GM21576 (cell line): ENCODE measurements around the gene FARP1.

ENCODE experiments used
- ATAC-seq: cut with Tn5 transposase; IDR thresholded peaks from one replicate; pipeline ENCODE4 v1.9.1; 2021; ENCODE audit warnings: mild to moderate bottlenecking, moderate library complexity; ENCODE audit not compliant: unreplicated experiment

Gene FARP1, protein sequence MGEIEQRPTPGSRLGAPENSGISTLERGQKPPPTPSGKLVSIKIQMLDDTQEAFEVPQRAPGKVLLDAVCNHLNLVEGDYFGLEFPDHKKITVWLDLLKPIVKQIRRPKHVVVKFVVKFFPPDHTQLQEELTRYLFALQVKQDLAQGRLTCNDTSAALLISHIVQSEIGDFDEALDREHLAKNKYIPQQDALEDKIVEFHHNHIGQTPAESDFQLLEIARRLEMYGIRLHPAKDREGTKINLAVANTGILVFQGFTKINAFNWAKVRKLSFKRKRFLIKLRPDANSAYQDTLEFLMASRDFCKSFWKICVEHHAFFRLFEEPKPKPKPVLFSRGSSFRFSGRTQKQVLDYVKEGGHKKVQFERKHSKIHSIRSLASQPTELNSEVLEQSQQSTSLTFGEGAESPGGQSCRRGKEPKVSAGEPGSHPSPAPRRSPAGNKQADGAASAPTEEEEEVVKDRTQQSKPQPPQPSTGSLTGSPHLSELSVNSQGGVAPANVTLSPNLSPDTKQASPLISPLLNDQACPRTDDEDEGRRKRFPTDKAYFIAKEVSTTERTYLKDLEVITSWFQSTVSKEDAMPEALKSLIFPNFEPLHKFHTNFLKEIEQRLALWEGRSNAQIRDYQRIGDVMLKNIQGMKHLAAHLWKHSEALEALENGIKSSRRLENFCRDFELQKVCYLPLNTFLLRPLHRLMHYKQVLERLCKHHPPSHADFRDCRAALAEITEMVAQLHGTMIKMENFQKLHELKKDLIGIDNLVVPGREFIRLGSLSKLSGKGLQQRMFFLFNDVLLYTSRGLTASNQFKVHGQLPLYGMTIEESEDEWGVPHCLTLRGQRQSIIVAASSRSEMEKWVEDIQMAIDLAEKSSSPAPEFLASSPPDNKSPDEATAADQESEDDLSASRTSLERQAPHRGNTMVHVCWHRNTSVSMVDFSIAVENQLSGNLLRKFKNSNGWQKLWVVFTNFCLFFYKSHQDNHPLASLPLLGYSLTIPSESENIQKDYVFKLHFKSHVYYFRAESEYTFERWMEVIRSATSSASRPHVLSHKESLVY

DNA sequence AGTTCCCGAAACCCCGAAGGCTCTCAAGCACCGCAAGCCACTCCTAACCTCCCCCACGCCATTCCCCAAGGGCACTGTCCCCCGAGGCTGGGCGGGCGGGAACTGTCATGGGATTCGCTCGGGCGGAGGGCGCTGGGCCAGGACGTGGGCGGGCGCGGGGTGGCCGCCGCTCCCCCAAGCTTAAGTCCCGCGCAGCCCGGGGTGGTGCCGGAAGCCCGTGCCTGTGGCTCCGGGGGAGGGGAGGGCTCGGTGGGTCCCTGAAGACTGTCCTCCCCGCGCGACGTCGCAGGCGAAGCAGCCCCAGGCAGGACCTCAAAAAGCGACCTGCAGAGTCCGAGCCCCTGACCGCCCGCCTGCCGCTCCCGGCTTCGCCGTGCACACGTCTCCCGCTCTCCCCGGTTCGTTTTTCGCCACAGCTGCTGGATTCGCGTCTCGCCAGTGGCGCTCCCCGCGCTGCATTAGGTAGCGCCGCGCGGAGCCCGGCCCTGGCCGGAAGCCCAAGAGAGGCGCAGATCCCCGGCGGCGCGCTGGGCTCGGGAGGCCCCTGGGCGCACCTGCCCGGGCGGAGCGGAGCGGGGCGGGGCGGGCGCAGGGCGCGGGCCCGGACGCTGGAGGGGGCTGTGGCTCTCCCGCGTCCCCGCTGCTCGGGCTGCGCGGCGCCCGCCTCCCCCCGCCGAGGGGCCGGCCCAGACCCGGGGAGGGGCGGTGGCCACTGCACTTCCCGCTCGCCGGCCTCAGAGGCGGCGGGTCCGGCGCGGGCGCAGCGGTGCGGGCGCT lies at the start of gene FARP1:
FARP1 (plus strand) TSS at position 715 of the 777 bp plus-strand sequence. CDS start 70,149 bp downstream, outside the sequence.
- peak; percentile 81 for ATAC-seq

DNA sequence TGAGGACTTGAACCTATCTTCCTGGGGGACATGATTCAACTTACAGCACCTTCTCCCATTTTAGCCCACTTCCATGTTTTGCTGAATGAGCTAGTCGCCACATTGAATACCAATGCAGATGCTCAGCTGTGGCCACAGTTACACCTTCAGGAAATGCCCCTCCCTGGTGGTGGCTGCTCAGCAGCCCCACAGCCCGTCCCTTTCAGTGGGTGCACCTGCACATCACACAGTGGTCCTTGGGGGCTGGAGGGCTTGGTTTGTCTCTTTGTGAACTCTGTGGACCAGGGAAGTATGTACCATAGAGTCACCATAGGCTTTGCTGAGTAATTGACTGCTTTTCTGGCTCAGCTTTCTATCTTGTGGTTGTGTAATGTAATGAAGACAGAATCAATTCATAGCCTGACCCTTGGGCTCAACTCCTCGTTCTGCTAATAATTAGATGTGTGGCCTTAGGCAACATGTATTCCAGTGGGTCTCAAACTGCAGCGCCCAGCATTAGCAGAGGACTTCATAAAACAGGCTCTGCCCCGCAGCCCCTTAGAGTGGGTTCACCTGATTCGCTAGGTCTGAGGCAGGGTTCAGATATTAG lies 48.1 kb upstream of the FARP1 start:
- no peak for ATAC-seq

DNA sequence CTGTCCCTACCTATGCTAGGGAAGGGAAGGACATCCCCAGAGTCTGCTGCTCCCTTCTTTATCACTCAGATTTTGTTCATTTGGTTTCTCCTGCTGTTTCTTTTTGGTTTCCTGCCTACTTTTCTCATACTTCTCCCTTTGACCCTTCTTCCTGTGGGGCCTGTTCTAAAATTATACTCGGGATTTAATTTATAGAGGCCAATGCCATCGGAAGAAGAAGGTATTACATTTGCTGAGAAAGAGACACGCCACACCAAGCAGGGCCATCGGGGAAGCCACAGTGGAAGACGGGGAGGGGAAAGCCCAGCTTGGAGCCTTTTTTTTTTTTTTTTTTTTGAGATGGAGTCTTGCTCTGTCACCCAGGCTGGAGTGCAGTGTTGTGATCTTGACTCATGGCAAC lies 46.8 kb upstream of the FARP1 start:
- no peak for ATAC-seq

DNA sequence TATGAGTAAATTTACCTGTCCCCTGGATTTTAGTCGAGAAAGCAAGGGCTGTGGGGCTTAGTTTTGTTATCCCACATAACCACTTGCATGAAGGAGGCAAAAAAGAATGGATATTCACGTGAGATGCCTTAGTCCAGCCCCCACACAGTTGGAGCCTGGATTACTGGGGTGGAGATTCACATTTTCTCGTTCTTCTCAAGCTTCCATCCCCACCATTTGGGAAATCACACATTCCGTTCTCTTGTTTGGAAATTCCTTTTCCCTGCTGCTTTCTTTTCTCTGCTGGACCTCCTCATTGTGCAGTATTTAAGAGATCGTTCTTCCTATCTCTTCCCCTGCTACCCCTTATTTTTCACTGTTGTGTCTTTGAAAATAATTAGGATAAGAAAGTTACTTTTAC lies 45.1 kb upstream of the FARP1 start:
- ATAC-seq, result no peak

DNA sequence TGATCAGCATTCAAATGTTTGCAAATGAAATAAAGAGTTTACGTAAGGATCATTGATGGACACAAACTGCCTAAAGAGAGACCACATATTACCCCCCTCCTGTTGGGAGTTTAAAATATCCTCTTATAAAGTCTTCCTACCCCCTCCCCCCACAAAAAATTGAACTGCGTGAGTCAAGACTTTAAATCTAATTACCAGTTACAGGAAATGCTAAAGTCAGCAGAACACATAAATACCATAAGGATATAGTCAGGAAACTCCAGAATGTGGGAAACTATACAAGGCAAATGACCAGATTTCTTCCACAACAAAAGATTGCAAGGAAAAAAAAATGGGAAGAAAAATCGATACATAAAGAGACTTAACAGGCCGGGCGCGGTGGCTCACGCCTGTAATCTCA lies 44.4 kb upstream of the FARP1 start:
- no peak for ATAC-seq

DNA sequence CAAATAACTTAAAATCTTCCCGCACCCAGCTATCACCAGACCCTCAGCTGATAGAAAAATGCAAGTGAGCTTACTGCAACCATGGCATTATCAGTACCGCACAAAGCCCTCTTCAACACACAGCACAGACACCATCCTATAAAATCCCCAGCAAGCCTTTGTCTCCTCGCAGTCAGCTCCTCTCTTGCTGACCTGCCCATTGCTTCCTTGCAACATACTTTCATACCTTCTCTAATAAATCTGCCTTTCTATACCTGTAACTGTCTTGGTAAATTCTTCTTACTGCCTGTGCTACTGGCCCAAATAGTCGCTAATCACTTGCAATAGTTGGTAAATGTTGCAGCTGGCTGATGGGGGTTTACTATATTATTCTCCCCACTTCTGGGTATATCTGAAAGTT lies 43.3 kb upstream of the FARP1 start:
- no peak for ATAC-seq

DNA sequence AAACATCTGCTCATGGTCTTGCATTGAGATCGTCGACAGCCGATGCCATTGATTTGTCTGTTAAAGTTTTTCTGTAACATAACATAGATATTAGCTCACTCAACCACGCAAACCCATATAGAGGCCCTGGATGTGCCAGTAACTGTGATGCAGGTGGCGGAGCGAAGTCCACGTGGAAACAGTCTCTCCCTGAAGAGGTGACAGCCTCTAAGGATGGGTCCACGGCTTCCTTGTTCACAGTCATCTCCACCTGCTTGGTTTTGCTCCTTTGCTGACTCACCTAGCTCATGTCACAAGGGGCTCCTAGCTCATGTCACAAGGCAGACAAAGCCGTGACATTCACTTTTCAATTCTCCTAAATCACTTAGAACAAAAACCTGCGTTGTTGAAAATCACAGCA lies 42.4 kb upstream of the FARP1 start:
- ATAC-seq, result no peak

DNA sequence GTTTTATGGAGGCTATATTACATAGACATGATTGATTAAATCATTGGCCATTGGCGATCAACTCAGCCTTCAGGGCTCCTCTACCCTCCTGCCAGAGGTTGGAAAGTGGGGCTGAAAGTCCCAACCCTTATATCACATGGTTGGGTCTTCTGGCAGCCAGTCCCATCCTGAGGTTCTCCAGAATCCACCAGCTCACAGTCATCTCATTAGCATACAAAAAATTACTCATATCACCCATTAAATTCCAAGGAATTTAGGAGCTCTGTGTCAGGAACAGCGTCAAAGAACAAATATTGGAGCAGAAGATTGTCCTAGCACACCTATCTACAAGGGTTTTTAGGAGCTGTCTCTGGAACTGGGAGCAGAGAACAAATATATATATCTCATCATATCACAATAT lies 39.4 kb upstream of the FARP1 start:
- no peak for ATAC-seq

DNA sequence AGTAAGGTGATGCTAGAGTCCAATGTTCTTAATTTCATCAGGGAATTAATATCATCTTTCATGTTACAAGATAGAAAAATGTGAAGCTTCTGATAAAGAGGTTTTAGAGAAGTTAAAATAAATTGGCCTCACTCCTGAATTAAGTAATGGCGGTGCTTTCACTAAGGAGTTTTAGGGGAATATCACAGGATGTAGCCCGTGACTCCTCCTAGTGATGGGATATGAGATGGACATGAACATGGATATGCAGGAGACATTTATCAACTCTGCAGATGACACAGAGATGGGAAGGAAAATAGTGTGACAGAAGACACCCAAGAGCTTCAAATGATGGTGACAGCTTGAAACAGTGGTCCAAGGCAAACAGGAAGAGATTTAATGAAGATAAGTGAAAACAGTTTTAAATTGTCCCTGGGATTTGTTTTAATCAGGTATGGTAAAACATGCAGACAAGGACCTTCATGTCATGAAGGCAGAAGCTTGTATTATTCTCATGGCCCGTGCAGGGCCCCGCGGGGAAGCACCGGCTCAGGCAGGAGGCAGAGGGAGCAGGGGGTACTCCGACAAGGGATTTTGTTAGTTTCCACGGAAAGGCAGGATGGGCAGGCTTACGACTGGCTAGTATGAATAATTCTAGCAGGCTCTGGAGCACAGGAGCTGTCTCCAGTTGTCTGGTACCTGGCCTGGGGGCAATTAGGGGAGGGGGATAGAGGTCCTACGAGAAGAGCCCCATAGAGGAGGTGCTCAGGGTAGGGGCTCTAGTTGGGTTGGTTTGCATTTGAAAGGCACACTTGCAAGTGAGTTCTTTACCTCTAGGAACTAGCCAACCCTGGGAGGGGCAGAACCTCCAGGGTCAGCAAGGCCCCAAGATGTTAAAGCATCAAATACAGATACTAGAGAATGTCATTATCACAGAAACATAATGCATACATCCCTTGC lies 38.7 kb upstream of the FARP1 start:
- ATAC-seq, result no peak

DNA sequence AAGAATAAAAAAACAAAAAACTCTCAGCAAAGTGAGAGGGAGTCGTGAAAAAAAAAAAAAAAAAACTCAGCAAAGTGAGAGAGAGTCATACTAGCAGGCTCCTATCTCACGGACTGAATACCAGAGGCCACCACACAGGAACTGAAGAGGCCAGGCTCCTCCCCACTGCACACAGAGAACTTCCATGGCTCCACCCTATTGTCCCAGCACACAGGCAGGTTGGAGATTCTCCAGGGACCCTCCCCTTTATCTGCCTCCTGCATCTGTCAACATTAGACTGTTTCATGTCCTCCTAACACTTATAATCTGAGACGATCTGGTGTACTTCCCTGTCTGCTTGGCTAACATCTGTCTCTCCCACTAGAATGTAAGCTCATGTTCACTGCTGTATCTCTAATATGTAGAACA lies 37.0 kb upstream of the FARP1 start:
- no peak for ATAC-seq

DNA sequence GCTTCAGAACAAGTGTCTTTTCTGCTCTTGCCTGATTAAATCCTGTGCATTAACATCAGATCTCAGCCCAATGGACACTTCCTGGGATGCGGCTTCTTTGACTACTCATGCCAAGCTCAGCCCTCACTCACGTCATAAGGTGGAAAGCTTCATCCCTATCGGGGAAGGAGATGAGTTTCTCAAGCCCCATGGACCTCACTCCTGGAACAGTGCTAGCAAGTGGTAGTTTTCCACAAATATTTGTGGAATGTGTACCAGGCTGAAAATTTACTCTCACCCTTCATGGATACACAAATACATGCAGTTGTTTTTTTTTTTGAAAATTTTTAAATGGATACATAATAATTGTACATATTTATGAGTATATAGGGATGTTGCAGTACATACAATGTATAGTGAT lies 34.6 kb upstream of the FARP1 start:
- ATAC-seq, result no peak

DNA sequence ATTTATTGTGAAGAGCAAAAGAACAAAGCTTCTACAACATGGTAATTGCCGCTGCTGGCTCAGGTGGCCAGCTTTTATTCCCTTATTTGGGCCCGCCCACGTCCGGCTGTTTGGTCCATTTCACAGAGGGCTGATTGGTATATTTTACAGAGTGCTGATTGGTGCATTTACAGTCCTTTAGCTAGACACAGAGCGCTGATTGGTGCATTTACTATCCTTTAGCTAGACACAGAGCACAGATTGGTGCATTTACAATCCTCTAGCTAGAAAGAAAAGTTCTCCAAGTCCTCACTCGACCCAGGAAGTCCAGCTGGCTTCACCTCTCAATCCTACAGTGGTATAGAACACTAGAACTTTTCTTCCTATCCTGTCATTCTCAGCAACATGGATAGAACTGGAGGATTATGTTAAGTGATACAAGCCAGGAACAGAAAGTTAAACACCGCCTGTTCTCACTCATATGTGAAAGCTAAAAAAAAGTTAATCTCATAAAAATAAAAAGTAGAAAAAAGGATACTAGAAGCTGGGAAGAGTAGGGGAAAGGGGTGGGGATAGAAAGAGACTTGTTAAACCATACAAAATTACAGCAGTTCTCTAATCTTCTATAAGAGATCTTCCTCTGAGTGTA lies 33.6 kb upstream of the FARP1 start:
- ATAC-seq, result no peak

DNA sequence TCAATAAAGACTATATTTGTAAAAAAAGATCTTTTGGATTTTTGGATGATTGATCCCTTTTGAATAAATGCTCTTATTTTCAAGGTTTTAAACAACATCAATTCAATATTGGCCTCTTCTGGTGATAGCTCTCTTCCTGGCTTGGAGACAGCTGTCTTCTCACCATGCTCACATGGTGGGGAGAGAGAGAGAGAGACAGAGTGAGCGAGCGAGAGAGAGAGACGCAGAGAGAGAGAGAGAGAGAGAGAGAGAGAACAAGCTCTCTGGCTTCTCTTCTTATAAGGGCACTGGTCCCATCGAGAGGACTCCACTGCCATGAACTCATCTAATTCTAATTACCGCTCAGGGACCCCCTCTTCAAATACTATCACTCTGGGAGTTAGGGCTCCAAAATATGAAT lies 32.1 kb upstream of the FARP1 start:
- no peak for ATAC-seq

DNA sequence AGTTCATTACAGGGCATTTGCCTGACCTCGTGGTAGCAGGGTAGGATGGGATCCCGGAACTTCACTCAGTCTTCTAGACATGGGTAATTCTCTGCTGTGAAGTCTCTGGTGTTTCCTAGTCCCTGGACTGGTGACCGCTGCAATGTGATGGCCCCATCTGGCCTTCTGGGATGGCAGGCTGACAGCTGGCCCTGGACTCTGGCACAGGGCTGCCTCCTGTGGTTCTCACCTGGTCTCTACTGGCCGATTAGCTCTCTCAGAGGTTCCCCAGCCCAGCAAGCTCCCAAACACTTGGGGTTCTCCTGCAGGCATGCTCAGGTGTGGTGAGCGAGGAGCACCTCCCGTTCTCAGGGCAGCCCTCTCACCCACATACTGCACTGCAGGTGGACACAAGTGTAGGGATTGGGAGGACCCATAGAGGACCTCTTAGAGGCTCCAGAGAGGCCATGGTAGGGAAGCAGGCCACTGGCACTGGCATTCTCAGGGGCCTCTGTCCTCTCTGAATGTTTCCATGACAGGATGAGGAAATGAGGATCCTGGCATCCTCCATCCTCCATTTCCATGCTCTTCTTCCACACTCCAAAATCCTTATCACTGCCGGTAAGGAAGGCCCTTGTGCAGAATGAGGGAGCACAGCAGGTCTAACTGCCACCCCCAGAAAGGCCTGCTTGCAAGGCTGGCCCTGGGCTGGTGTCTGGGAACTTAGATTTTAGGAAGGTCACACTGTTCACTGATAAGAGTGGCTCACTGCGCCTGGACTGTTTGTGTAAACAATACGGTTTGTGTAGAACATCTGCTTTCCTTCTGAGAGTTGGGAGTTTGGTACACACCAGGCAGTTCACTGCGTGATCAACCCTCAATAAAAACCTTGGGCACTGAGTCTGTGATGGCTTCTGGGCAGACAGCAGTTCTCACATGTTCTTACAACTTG lies 31.5 kb upstream of the FARP1 start:
- ATAC-seq, result no peak

DNA sequence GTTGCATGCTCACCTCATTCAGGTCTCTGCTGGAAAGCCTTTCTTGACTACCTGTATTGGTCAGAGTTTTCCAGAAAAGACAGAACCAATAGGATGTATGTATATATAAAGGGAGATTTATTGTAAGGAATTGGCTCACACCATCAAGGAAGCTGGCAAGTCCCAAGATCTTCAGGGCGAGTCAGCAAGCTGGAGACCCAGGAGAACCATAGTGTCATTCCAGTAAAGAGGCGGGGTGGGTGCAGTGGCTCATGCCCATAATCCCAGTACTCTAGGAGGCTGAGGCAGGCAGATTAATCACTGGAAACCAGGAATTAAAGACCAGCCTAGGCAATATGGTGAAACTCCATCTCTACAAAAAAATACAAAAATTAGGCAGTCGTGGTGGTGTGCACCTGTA lies 30.4 kb upstream of the FARP1 start:
- ATAC-seq, result no peak

DNA sequence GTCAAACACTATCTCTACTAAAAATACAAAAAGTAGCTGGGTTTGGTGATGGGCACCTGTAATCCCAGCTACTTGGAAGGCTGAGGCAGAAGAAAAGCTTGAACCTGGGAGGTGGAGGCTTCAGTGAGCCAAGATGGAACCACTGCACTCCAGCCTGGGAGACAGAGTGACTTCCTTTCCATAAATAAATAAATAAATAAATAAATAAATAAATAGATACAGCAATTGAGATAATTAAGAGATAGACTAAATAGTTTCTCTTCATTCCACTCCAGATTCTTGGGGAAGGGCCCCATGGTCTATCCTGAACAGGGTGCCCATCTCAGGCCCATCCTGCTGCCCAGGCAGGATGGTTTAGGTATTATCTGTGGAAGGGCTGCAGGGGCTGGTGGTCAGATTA lies 24.0 kb upstream of the FARP1 start:
- ATAC-seq, result no peak

DNA sequence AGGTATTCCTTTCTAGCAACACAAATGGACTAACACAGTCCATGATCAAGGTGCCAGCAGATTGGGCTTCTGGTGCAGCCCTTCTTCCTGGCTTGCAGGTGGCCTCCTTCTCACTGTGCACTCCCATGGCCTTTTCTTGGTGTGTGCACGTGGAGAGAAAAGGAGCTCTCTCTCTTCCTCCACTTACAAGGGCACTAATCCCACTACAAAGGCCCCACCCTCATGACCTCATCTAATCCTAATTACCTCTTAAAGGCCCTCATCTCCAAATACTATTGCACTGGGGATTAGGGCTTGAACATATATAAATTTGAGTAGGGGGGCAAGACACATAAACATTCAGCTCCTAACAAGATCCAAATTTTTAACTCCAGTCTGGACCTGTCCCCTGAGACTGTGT lies 19.7 kb upstream of the FARP1 start:
- no peak for ATAC-seq
